Stomach (tissue), 9 donors: ENCODE measurements around the gene COL19A1. TPM values are rescaled to one million over a fixed set of nuclear protein-coding genes. Genes with fewer than 3 reads are reported as not detected.
A peak's percentile ranks its signal among the peaks of the same experiment; 100 is the strongest.

Experiments used
- DNase-seq, 2 donors: peaks; one replicate each; pipeline versions ENCODE4 v3.0.0 to v3.0.0-alpha.2; 2013 to 2019
- H3K27ac ChIP-seq, 5 donors: fragments of 200-600 bp in 4 of 5; sonication (generic) in 4 of 5; one replicate each; pipeline ENCODE4 v1.5.1; 2013 to 2019; ENCODE audit warnings: mild to moderate bottlenecking in 1 of 5, moderate library complexity in 1 of 5
- H3K27me3 ChIP-seq, 3 donors: fragments of 200-600 bp; sonication (generic); one replicate each; pipeline ENCODE4 v1.5.1; 2017 to 2019; ENCODE audit warnings: mixed run types in 1 of 3
- H3K36me3 ChIP-seq, 4 donors: fragments of 200-600 bp; sonication (generic); 1 replicate in 3 of 4; 2 replicates in 1 of 4; pipeline ENCODE4 v1.5.1; 2016 to 2019
- H3K4me1 ChIP-seq, 4 donors: fragments of 200-600 bp; sonication (generic); one replicate each; pipeline ENCODE4 v1.5.1; 2016 to 2019
- H3K4me3 ChIP-seq, 4 donors: fragments of 200-600 bp; sonication (generic) in 3 of 4; one replicate each; pipeline ENCODE4 v1.5.1; 2016 to 2019; ENCODE audit warnings: mild to moderate bottlenecking in 1 of 4
- H3K9me3 ChIP-seq, 4 donors: fragments of 200-600 bp; sonication (generic); one replicate each; pipeline ENCODE4 v1.5.1; 2016 to 2019
- CTCF ChIP-seq, 7 experiments: fragments of 450-650 bp in 4 of 7; fragments of 200-600 bp in 3 of 7; sonication (generic) in 3 of 7; IDR thresholded peaks; one replicate each; pipeline ENCODE4 v1.5.1; 2016 to 2019; ENCODE audit warnings: antibody characterized with exemption in 7 of 7, control low read depth in 2 of 7, mild to moderate bottlenecking in 1 of 7
- EP300 ChIP-seq: sonication (generic); formaldehyde crosslinking; IDR thresholded peaks from one replicate; pipeline ENCODE4 v1.6.1; 2017; ENCODE audit warnings: antibody characterized with exemption
- POLR2A ChIP-seq, 4 donors: fragments of 450-650 bp; IDR thresholded peaks; one replicate each; pipeline ENCODE4 v1.6.1; 2016; ENCODE audit warnings: antibody characterized with exemption in 4 of 4, control low read depth in 2 of 4, mild to moderate bottlenecking in 1 of 4, moderate library complexity in 1 of 4
- POLR2AphosphoS5 ChIP-seq, 3 donors: sonication (generic); formaldehyde crosslinking; IDR thresholded peaks; one replicate each; pipeline ENCODE4 v1.6.1; 2016; ENCODE audit warnings: antibody characterized with exemption in 3 of 3
- WGBS, 5 donors: extraction: QIAGEN DNeasy Blood & Tissue Kit in 3 of 5; methylation state at CpG; one replicate each; pipeline versions ENCODE4 v1.1.5 to v1.1.7; 2013 to 2018; 5-methylcytosine and 5-hydroxymethylcytosine counted together
- intact Hi-C: fragments of 100-400 bp; cut with DNase I; formaldehyde crosslinking; loops from one replicate; pipeline ENCODE4 v1.15.1; 2023; ENCODE audit warnings: low total_unique reads
- polyA plus RNA-seq, 3 donors: library from polyadenylated mRNA; stranded (reverse); fragments of 200-250 nt; gene quantifications; one replicate each; pipeline ENCODE4 v1.2.3, GENCODE V29; 2013
- total RNA-seq, 5 donors: library from RNA; depleted of rRNA; stranded (reverse); fragments of >200 nt; gene quantifications; one replicate each; pipeline versions ENCODE4 v1.1.0 to v1.2.3, GENCODE V29; 2014 to 2016
- donor health status: healthy with polysubstance abuse.
- donor health status: Bipolar disorder and iron deficiency.
- donor health status: healthy.

COL19A1 gene
- total and polyA plus RNA-seq, 8 donors: 0.13 to 13.4 (median 2.5) TPM; not detected in 3

- H3K9me3 ChIP-seq: no peaks in the 10 kb centered on the region
- peaks cover 0 to 3% (median 0%) of the 10 kb centered on the region in 4 donors for H3K4me1 ChIP-seq
- no peak overlapping the region for H3K4me3 ChIP-seq
- intact Hi-C loops: no loop called here
- H3K36me3 ChIP-seq: no peaks in the 10 kb centered on the region
- H3K27me3 ChIP-seq: no peaks in the 10 kb centered on the region
- no peak for DNase-seq
- 55 to 80% (median 77%) methylated on average over 5 of the region's 5 CpGs for WGBS, 5 donors
- no peak overlapping the region for H3K27ac ChIP-seq
- TF ChIP-seq POLR2AphosphoS5 (IDR thresholded peaks at IDR 0.05): no peak
- TF ChIP-seq CTCF (IDR thresholded peaks at IDR 0.05): no peak
- no peak for TF ChIP-seq POLR2A (IDR thresholded peaks at IDR 0.05)
- TF ChIP-seq EP300: no peak
Measured at GRCh38 chr6:70112716-70113115, 246.4 kb downstream of the COL19A1 start.

GRCh38 chr6:70113171-70113570, 246.8 kb downstream of the COL19A1 start:
- DNase-seq: no peak
- H3K27ac ChIP-seq: no peak overlapping the region
- H3K4me3 ChIP-seq: no peak overlapping the region

DNA sequence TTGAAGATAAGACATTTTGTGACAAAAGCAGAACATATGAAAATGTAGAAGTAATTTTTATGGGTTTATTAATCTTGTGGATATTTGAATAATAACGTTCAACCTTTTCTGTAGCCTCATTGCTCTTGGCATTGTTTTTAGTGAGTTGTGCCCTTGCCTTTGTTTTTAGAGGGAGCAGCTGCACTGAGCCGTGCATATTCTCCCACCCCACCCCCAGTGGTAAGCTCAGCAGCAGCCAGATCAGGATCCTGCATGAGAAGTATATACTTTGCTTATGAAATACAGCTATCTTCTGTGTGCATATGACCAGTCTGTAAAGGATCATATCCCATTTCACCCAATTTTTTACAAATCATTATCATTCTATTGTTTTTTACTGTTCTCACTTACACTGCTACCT, 252.3 kb downstream of the COL19A1 start:
- Histone ChIP-seq H3K9me3 (no peaks in the 10 kb centered on the region), H3K4me3 (no peak overlapping the region), H3K36me3 (no peaks in the 10 kb centered on the region), H3K27ac (no peak overlapping the region), H3K27me3 (no peaks in the 10 kb centered on the region), H3K4me1 (peaks cover 0 to 11% (median 0%) of the 10 kb centered on the region in 4 donors)
- intact Hi-C loops: no loop called here
- WGBS, 5 donors: 48 to 64% (median 53%) methylated on average over 2 of the region's 2 CpGs
- DNase-seq: no peak
- TF ChIP-seq EP300 (no peak), CTCF (IDR thresholded peaks at IDR 0.05) (no peak), POLR2A (IDR thresholded peaks at IDR 0.05) (no peak), POLR2AphosphoS5 (IDR thresholded peaks at IDR 0.05) (no peak)

More at GRCh38 chr6:70113171-70113570, 246.8 kb downstream of the COL19A1 start:
- Histone ChIP-seq H3K36me3 (no peaks in the 10 kb centered on the region), H3K9me3 (no peaks in the 10 kb centered on the region), H3K27me3 (no peaks in the 10 kb centered on the region), H3K4me1 (peaks cover 0 to under 1% (median 0%) of the 10 kb centered on the region in 4 donors)
- intact Hi-C loops: no loop called here
- 63 to 92% (median 76%) methylated on average over 1 of the region's 1 CpG for WGBS, 5 donors
- no peak for TF ChIP-seq POLR2A (IDR thresholded peaks at IDR 0.05)
- TF ChIP-seq POLR2AphosphoS5 (IDR thresholded peaks at IDR 0.05): no peak
- no peak for TF ChIP-seq EP300
- TF ChIP-seq CTCF (IDR thresholded peaks at IDR 0.05): no peak

DNA sequence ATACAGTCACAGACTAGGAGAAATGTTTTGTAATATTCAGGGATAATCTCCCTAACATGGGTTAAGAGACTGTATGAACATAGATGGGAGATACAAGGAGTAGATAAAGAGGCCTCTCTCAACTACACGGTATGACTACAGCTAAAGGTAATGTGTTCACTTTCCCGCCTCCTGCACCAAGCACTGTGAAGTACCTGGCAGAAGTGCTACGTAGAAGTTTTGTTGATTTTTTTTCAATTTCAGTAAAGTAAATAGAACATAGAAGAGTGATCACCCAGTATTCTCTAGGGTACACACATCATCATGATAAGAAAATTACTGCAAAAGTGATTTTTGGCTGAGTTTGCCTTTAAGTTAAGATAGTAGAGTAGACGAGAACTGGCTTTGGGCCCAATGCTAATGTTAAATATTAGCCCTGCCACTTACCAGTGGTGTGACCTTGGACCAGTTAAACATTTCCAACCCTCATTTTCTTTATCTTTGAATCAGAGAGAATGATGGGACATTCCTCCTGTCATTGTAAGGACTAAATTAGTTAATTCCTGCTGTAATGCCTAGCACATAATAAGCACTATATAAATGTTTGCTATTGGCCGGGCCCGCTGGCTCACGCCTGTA, 253.0 kb downstream of the COL19A1 start:
- H3K27me3 ChIP-seq: no peaks in the 10 kb centered on the region
- no peak overlapping the region for H3K27ac ChIP-seq
- no peak overlapping the region for H3K4me3 ChIP-seq
- H3K4me1 ChIP-seq: peaks cover 0 to 11% (median 0%) of the 10 kb centered on the region in 4 donors
- intact Hi-C loops: no loop called here
- H3K36me3 ChIP-seq: no peaks in the 10 kb centered on the region
- 43 to 77% (median 54%) methylated on average over 7 of the region's 7 CpGs for WGBS, 5 donors
- TF ChIP-seq POLR2A (IDR thresholded peaks at IDR 0.05): no peak
- TF ChIP-seq POLR2AphosphoS5 (IDR thresholded peaks at IDR 0.05): no peak
- no peak for TF ChIP-seq EP300
- no peak for TF ChIP-seq CTCF (IDR thresholded peaks at IDR 0.05)
- peak; percentile 28 to 74 for DNase-seq
- no peaks in the 10 kb centered on the region for H3K9me3 ChIP-seq
